ENCODE measurements around the gene AKR7A3.

AKR7A3 gene

GRCh38 chr1:19251305-19252196, 37.0 kb downstream of the AKR7A3 start, which contains the start of the genes EMC1 and MRTO4:
EMC1 (minus strand) TSS chr1:19251524; CDS start chr1:19251509, 15 bp downstream.
MRTO4 (plus strand) TSS chr1:19251805; CDS start chr1:19251836, 31 bp downstream.
- peak; percentile 74 for DNase-seq

DNA sequence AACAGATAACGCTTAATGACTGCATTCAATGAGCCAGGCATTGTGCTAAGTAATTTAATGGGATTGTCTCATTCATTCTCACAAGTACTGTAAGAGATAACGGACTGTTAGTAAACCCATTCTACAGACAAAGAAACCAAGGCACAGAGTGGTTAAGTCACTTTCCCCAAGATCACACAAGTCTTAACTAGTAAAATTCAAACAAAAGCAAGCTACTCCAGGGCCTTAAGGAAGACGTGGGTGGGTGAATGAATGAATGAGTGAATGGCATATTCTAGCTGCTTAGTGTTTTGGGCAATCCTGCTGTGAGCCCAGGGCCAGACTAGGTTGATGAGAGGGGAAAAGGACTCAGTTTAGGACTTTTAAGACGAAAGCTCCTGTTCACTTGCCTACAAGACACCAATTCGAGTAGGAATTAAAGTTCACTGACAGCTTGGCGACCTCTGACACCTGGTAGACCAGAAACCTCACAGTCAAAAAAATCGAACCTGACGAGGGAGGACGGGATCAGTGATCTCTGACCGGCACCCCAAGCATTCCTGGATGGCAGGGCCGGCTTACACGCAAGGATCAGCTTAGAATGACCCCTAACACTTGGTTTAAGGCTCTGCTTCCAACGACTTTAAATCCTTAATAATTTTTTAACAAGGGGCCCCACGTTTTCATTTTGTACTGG, 37.8 kb downstream of the AKR7A3 start:
- no peak for DNase-seq

DNA sequence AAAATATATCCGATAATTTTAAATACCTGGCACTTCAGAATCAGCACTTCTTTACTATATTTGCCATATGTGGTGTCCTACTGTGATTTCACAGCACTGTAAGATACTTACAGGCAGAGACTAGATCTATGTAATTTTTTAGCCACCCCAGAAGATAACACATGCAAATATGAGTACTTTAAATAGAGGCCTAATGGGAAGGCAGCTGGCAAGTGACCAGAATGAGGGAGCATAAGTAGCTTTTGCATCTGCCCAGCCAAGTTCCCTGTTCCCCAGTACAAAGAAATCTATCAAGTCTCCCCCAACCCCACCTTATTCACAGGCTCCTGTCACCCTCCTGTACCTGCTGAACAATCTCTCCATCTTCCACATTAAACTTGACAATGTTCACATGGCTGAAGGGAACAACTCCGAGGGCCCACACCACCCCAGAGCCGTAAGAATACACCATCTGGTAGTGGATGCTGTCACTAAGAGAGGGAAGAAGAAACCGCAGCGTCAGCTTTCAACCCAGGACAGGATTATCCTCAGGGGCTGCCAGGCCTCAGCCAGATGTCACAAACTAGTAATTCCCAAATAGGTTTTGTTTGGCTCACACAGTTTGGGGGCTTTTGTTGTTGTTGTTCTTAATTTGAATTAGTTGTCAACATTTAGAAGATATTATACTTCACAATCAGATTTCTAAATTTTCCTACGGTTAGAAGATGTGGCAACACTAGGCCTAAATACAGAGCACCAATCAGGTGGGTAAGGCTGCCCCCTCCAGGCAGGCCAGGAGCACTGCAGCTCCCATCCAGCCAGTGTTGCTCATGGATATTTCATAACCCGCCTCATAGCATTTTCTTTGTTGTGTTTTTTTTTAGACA, 47.7 kb downstream of the AKR7A3 start:
- peak; percentile 35 for DNase-seq

DNA sequence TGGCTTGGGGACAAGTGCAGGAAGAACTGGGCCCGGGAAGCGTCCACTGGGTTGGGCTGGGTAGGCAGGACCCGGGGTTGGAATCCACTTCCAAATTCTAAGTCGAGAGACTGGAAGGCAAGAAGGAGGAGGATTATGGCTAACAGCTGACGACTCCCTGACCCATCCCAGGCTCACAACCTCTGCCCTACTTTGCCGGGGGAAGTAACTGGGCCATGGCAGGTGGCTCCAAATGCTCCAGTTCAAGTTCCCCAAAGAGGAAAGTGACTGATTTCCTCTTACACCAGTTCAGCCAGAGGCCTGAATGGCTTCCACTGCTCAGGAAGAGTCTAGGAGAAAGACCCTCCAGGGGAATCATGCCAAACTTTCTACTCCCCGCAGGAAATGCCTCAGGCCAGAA, 48.7 kb downstream of the AKR7A3 start:
- no peak for DNase-seq

GRCh38 chr1:19234224-19234623, 54.3 kb downstream of the AKR7A3 start:
- no peak for DNase-seq
